ENCODE results near the gene SYT9. TPM values are rescaled to one million over a fixed set of nuclear protein-coding genes. Genes with fewer than 3 reads are reported as not detected.
"Not testable (repeated sequence)": the region's sequence is repeated elsewhere in the genome, so short reads cannot be mapped to it uniquely, and the experiment has no call there.

The SYT9 gene
- total RNA-seq, 1 donor from 2014 or later = 0.52 TPM

- no peak overlapping the region for H3K9ac ChIP-seq (ENCODE audit: low read depth in 1 of 3, low read length in 3 of 3)
- H3K27me3 ChIP-seq (ENCODE audit: control insufficient read depth in 3 of 3, insufficient read depth in 3 of 3, low read length in 3 of 3) = no peaks in the 10 kb centered on the region
- no peaks in the 10 kb centered on the region for H3K4me1 ChIP-seq (ENCODE audit: control insufficient read depth in 3 of 3, insufficient read depth in 3 of 3, low read length in 3 of 3)
- H3K27ac ChIP-seq (ENCODE audit: low read depth, low read length) = no peak overlapping the region
- H3K9me3 ChIP-seq (ENCODE audit: control insufficient read depth in 3 of 3, low read length in 3 of 3) = no peaks in the 10 kb centered on the region
- no peak overlapping the region for H3K4me3 ChIP-seq (ENCODE audit: low read length in 3 of 3)
- H3K36me3 ChIP-seq (ENCODE audit: control insufficient read depth in 3 of 3, insufficient read depth in 3 of 3, low read length in 3 of 3) = no peaks in the 10 kb centered on the region
Measured at GRCh38 chr11:7321473-7322450, 70.1 kb downstream of the SYT9 start.

- no peak overlapping the region for H3K27ac ChIP-seq (ENCODE audit: low read depth, low read length)
- H3K9me3 ChIP-seq (ENCODE audit: control insufficient read depth in 3 of 3, low read length in 3 of 3) = no peaks in the 10 kb centered on the region
- no peaks in the 10 kb centered on the region for H3K27me3 ChIP-seq (ENCODE audit: control insufficient read depth in 3 of 3, insufficient read depth in 3 of 3, low read length in 3 of 3)
- H3K4me1 ChIP-seq (ENCODE audit: control insufficient read depth in 3 of 3, insufficient read depth in 3 of 3, low read length in 3 of 3) = no peaks in the 10 kb centered on the region
- H3K36me3 ChIP-seq (ENCODE audit: control insufficient read depth in 3 of 3, insufficient read depth in 3 of 3, low read length in 3 of 3) = no peaks in the 10 kb centered on the region
- H3K4me3 ChIP-seq (ENCODE audit: low read length in 3 of 3) = no peak overlapping the region
- no peak overlapping the region for H3K9ac ChIP-seq (ENCODE audit: low read depth in 1 of 3, low read length in 3 of 3)
Measured at GRCh38 chr11:7332451-7332850, 80.7 kb downstream of the SYT9 start.

GRCh38 chr11:7332962-7333361, 81.3 kb downstream of the SYT9 start:
- Histone ChIP-seq H3K9me3 (ENCODE audit: control insufficient read depth in 3 of 3, low read length in 3 of 3) (no peaks in the 10 kb centered on the region), H3K36me3 (ENCODE audit: control insufficient read depth in 3 of 3, insufficient read depth in 3 of 3, low read length in 3 of 3) (no peaks in the 10 kb centered on the region), H3K27ac (ENCODE audit: low read depth, low read length) (no peak overlapping the region), H3K27me3 (ENCODE audit: control insufficient read depth in 3 of 3, insufficient read depth in 3 of 3, low read length in 3 of 3) (no peaks in the 10 kb centered on the region), H3K4me3 (ENCODE audit: low read length in 3 of 3) (no peak overlapping the region), H3K9ac (ENCODE audit: low read depth in 1 of 3, low read length in 3 of 3) (no peak overlapping the region), H3K4me1 (ENCODE audit: control insufficient read depth in 3 of 3, insufficient read depth in 3 of 3, low read length in 3 of 3) (no peaks in the 10 kb centered on the region)

DNA sequence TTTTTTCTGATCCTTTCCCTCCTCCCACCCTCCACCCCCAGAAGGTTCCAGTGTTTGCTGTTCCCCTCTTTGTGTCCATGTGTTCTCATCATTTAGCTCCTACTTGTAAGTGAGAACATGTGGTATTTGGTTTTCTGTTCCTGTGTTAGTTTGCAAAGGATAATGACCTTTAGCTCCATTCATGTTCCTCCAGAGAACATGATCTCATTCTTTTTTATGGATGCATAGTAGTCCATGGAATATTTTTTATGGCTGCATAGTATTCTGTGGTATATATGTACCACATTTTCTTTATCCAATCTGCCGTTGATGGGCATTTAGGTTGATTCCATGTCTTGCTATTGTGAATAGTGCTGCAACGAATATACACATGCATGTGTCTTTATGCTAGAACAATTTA, 83.7 kb downstream of the SYT9 start:
- H3K36me3 ChIP-seq (ENCODE audit: control insufficient read depth in 3 of 3, insufficient read depth in 3 of 3, low read length in 3 of 3); H3K4me1 ChIP-seq (ENCODE audit: control insufficient read depth in 3 of 3, insufficient read depth in 3 of 3, low read length in 3 of 3); H3K9me3 ChIP-seq (ENCODE audit: control insufficient read depth in 3 of 3, low read length in 3 of 3); H3K27ac ChIP-seq (ENCODE audit: low read depth, low read length); H3K4me3 ChIP-seq (ENCODE audit: low read length in 3 of 3); H3K9ac ChIP-seq (ENCODE audit: low read depth in 1 of 3, low read length in 3 of 3); H3K27me3 ChIP-seq (ENCODE audit: control insufficient read depth in 3 of 3, insufficient read depth in 3 of 3, low read length in 3 of 3): not testable (repeated sequence)

- Histone ChIP-seq H3K4me1 (ENCODE audit: control insufficient read depth in 3 of 3, insufficient read depth in 3 of 3, low read length in 3 of 3) (no peaks in the 10 kb centered on the region), H3K36me3 (ENCODE audit: control insufficient read depth in 3 of 3, insufficient read depth in 3 of 3, low read length in 3 of 3) (no peaks in the 10 kb centered on the region), H3K9ac (ENCODE audit: low read depth in 1 of 3, low read length in 3 of 3) (no peak overlapping the region), H3K27ac (ENCODE audit: low read depth, low read length) (no peak overlapping the region), H3K9me3 (ENCODE audit: control insufficient read depth in 3 of 3, low read length in 3 of 3) (no peaks in the 10 kb centered on the region), H3K27me3 (ENCODE audit: control insufficient read depth in 3 of 3, insufficient read depth in 3 of 3, low read length in 3 of 3) (no peaks in the 10 kb centered on the region), H3K4me3 (ENCODE audit: low read length in 3 of 3) (no peak overlapping the region)
Measured at GRCh38 chr11:7341551-7341950, 89.8 kb downstream of the SYT9 start.

DNA sequence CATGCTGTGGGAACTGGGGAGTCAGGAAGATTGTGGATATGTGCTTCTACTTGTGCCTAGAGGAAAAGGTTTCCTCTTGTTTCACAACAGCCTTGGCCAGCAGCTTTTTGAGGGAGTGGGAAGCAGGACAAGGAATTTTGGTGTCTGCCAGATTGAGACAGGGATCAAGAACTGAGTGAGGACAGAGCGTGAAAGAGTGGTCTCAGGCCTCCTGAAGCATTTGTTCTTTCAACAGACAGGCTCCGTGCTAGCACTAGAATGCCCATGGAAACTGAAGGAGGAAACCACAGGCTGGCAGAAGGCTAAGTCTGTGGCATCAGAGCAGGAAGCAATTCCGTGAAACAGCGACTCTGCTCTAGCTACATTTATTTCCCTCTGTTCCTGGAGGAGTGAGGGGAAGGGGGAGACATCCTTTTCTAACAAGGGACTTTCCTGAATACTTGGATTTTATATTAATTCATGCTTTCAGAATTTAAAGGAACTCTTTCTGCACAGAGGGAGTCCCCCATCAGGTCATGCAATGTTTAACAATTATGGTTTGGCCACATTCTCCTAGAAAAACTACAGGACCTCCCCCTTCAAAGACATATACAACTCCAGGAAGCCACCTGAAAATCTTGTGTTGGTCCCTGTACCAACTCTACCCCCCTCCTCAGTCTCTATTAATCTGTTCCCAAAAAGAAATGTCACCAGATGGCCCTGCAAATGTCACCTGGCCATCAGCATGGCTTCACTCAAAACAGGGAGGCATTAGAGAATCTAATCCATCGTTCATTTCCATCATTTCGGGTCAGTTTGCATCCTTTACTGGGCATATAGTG, 96.1 kb downstream of the SYT9 start:
- no peak overlapping the region for H3K27ac ChIP-seq (ENCODE audit: low read depth, low read length)
- no peaks in the 10 kb centered on the region for H3K36me3 ChIP-seq (ENCODE audit: control insufficient read depth in 3 of 3, insufficient read depth in 3 of 3, low read length in 3 of 3)
- H3K4me1 ChIP-seq (ENCODE audit: control insufficient read depth in 3 of 3, insufficient read depth in 3 of 3, low read length in 3 of 3) = peaks cover 0 to 3% (median 0%) of the 10 kb centered on the region in 3 donors
- H3K27me3 ChIP-seq (ENCODE audit: control insufficient read depth in 3 of 3, insufficient read depth in 3 of 3, low read length in 3 of 3) = peaks cover 0 to 3% (median 0%) of the 10 kb centered on the region in 3 donors
- H3K4me3 ChIP-seq (ENCODE audit: low read length in 3 of 3) = no peak overlapping the region
- H3K9me3 ChIP-seq (ENCODE audit: control insufficient read depth in 3 of 3, low read length in 3 of 3) = no peaks in the 10 kb centered on the region
- no peak overlapping the region for H3K9ac ChIP-seq (ENCODE audit: low read depth in 1 of 3, low read length in 3 of 3)

DNA sequence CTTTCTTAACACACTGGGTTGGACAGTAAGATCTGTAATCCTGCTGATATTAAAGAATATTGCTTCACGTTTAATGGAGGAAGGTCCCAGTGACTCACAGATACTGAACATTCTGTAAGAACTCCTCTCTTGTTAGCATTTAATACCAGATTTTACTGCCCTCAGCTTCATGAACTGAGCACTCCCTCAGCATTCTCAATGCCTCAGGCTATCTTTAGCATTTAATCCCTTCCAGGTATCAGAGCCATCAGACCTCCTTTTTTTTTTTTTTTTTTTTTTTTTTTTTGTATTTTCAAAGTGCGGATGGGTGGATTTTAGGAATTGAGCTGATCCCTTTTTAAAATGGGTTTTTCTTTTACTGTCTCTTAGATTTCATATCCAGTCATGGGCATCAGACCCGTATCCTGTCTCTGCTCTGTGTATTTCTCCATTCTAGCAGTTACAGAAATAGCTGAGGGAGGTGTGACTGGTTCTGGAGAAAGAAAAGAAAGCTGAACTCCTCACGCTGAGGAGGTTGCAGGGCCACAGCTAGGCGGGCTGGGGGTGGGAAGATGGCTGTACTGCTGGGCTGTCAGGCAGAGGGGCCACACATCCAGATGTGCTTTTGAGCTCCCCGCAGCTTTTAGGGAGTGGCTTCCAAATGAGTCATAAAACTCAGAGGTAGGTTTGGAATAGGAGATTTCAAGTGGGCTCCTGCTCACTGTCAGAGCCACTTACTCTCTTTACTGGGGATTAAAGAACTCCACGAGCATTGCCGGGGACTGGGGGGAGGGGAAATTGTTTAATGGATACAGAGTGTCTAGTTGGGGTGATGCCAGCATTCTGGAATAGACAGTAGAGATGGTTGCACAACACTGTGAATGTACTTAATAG, 97.0 kb downstream of the SYT9 start:
- no peak overlapping the region for H3K27ac ChIP-seq (ENCODE audit: low read depth, low read length)
- H3K4me3 ChIP-seq (ENCODE audit: low read length in 3 of 3) = no peak overlapping the region
- H3K4me1 ChIP-seq (ENCODE audit: control insufficient read depth in 3 of 3, insufficient read depth in 3 of 3, low read length in 3 of 3) = peaks cover 0 to 3% (median 0%) of the 10 kb centered on the region in 3 donors
- H3K36me3 ChIP-seq (ENCODE audit: control insufficient read depth in 3 of 3, insufficient read depth in 3 of 3, low read length in 3 of 3) = no peaks in the 10 kb centered on the region
- H3K27me3 ChIP-seq (ENCODE audit: control insufficient read depth in 3 of 3, insufficient read depth in 3 of 3, low read length in 3 of 3) = peaks cover 0 to 3% (median 0%) of the 10 kb centered on the region in 3 donors
- no peaks in the 10 kb centered on the region for H3K9me3 ChIP-seq (ENCODE audit: control insufficient read depth in 3 of 3, low read length in 3 of 3)
- H3K9ac ChIP-seq (ENCODE audit: low read depth in 1 of 3, low read length in 3 of 3) = peak overlapping the region in 1 of 3 donors; percentile 50

GRCh38 chr11:7351228-7351627, 99.5 kb downstream of the SYT9 start:
- no peaks in the 10 kb centered on the region for H3K9me3 ChIP-seq (ENCODE audit: control insufficient read depth in 3 of 3, low read length in 3 of 3)
- H3K27ac ChIP-seq (ENCODE audit: low read depth, low read length) = no peak overlapping the region
- H3K4me3 ChIP-seq (ENCODE audit: low read length in 3 of 3) = no peak overlapping the region
- peaks cover 0 to 3% (median 0%) of the 10 kb centered on the region in 3 donors for H3K27me3 ChIP-seq (ENCODE audit: control insufficient read depth in 3 of 3, insufficient read depth in 3 of 3, low read length in 3 of 3)
- H3K9ac ChIP-seq (ENCODE audit: low read depth in 1 of 3, low read length in 3 of 3) = no peak overlapping the region
- no peaks in the 10 kb centered on the region for H3K36me3 ChIP-seq (ENCODE audit: control insufficient read depth in 3 of 3, insufficient read depth in 3 of 3, low read length in 3 of 3)
- peaks cover 0 to 3% (median 0%) of the 10 kb centered on the region in 3 donors for H3K4me1 ChIP-seq (ENCODE audit: control insufficient read depth in 3 of 3, insufficient read depth in 3 of 3, low read length in 3 of 3)

DNA sequence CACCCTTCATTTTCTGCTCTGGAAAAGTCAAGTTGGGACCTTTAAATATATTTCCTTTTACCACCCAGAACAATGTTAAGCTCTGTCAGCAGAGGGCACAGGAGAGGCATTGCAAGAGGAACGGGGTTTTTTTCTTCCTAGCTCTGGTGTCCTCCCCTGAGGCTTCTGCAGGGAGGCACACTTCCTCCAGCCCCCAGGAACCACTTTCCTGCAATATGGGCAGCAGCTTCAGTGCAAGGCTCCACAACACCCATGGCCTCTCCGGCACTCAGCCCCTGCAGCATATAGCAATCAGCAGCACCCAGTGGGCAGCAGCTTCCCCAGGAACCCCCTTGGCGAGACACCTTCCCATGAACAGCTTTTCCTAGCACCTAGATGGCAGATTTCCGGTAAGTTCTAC, 101.4 kb downstream of the SYT9 start:
- Histone ChIP-seq H3K36me3 (ENCODE audit: control insufficient read depth in 3 of 3, insufficient read depth in 3 of 3, low read length in 3 of 3) (no peaks in the 10 kb centered on the region), H3K4me1 (ENCODE audit: control insufficient read depth in 3 of 3, insufficient read depth in 3 of 3, low read length in 3 of 3) (peaks cover 0 to 3% (median 0%) of the 10 kb centered on the region in 3 donors), H3K9me3 (ENCODE audit: control insufficient read depth in 3 of 3, low read length in 3 of 3) (no peaks in the 10 kb centered on the region), H3K27ac (ENCODE audit: low read depth, low read length) (no peak overlapping the region), H3K27me3 (ENCODE audit: control insufficient read depth in 3 of 3, insufficient read depth in 3 of 3, low read length in 3 of 3) (peaks cover 0 to 3% (median 0%) of the 10 kb centered on the region in 3 donors), H3K4me3 (ENCODE audit: low read length in 3 of 3) (no peak overlapping the region), H3K9ac (ENCODE audit: low read depth in 1 of 3, low read length in 3 of 3) (no peak overlapping the region)

All from skeletal muscle tissue (tissue), 4 donors.